NCI-H187 treated with DMSO at 0.1 percent for 48 hours (cell line): ENCODE measurements around the gene HMGN3.

Experiments used
- DNase-seq: peaks from one replicate; lab custom pipeline; 2025; lab: John Stamatoyannopoulos, UW

Gene HMGN3

GRCh38 chr6:79232696-79233462 is 1.6 kb downstream of the HMGN3 start:
- DNase-seq: no peak

- no peak for DNase-seq
Observed at GRCh38 chr6:79231666-79232065, 2.8 kb downstream of the HMGN3 start.

- no peak for DNase-seq
Observed at GRCh38 chr6:79231101-79231500, 3.4 kb downstream of the HMGN3 start.

- DNase-seq: no peak
Observed at GRCh38 chr6:79230149-79230548, 4.3 kb downstream of the HMGN3 start.

- DNase-seq: no peak
Observed at GRCh38 chr6:79227445-79227844, 7.0 kb downstream of the HMGN3 start.

- DNase-seq: no peak
Observed at GRCh38 chr6:79226660-79227059, 7.8 kb downstream of the HMGN3 start.

- no peak for DNase-seq
Observed at GRCh38 chr6:79225717-79226599, 8.5 kb downstream of the HMGN3 start.

GRCh38 chr6:79223611-79224404 is 10.7 kb downstream of the HMGN3 start:
- no peak for DNase-seq

GRCh38 chr6:79215213-79215824 is 19.2 kb downstream of the HMGN3 start:
- no peak for DNase-seq

- no peak for DNase-seq
Observed at GRCh38 chr6:79212859-79213258, 21.6 kb downstream of the HMGN3 start.

GRCh38 chr6:79208816-79209215 is 25.7 kb downstream of the HMGN3 start:
- DNase-seq: no peak

- DNase-seq: no peak
Observed at GRCh38 chr6:79203753-79204253, 30.7 kb downstream of the HMGN3 start.

GRCh38 chr6:79202556-79202955 is 31.9 kb downstream of the HMGN3 start:
- no peak for DNase-seq

GRCh38 chr6:79201983-79202382 is 32.5 kb downstream of the HMGN3 start:
- no peak for DNase-seq

- no peak for DNase-seq
Observed at GRCh38 chr6:79201143-79201542, 33.3 kb downstream of the HMGN3 start.

- DNase-seq: no peak
Observed at GRCh38 chr6:79196912-79197311, 37.6 kb downstream of the HMGN3 start.

GRCh38 chr6:79193971-79194370 is 40.5 kb downstream of the HMGN3 start:
- no peak for DNase-seq

- DNase-seq: no peak
Observed at GRCh38 chr6:79189760-79190350, 44.6 kb downstream of the HMGN3 start.

- DNase-seq: no peak
Observed at GRCh38 chr6:79188885-79189480, 45.5 kb downstream of the HMGN3 start.

- no peak for DNase-seq
Observed at GRCh38 chr6:79188107-79188506, 46.4 kb downstream of the HMGN3 start.

- no peak for DNase-seq
Observed at GRCh38 chr6:79186564-79186963, 47.9 kb downstream of the HMGN3 start.
